GM23338 (cell line): ENCODE measurements around the gene RALY. TPM values are rescaled to one million over a fixed set of nuclear protein-coding genes. Genes with fewer than 3 reads are reported as not detected.

Source experiments
- ATAC-seq: fragments of 200-7000 bp; cut with Tn5 transposase; 3 replicates; pipeline ENCODE4 v1.9.1; 2020
- DNase-seq: peaks from one replicate; pipeline ENCODE4 v3.0.0-alpha.2; 2015; ENCODE audit warnings: low spot score
- H2AFZ ChIP-seq: fragments of 200-600 bp; sonication (generic); 2 replicates; pipeline ENCODE4 v1.8.0; 2016; ENCODE audit warnings: antibody characterized with exemption, mild to moderate bottlenecking, moderate library complexity
- H3F3A ChIP-seq: fragments of 200-600 bp; sonication (generic); replicated peaks from 2 replicates; pipeline ENCODE4 v1.8.0; 2017; ENCODE audit warnings: antibody characterized with exemption, mixed run types, low read depth
- H3K27ac ChIP-seq: fragments of 200-600 bp; sonication (generic); 2 replicates; pipeline ENCODE4 v1.6.1; 2016; ENCODE audit warnings: low read depth
- H3K27me3 ChIP-seq: fragments of 200-600 bp; sonication (generic); 2 replicates; pipeline ENCODE4 v1.8.0; 2016; ENCODE audit warnings: mild to moderate bottlenecking, mixed run types, moderate library complexity; ENCODE audit not compliant: insufficient read depth
- H3K36me3 ChIP-seq: fragments of 200-600 bp; sonication (generic); 2 replicates; pipeline ENCODE4 v1.8.0; 2016; ENCODE audit warnings: mild to moderate bottlenecking; ENCODE audit not compliant: insufficient read depth
- H3K4me1 ChIP-seq: fragments of 200-600 bp; sonication (generic); 2 replicates; pipeline ENCODE4 v1.8.0; 2016; ENCODE audit warnings: mild to moderate bottlenecking, moderate library complexity; ENCODE audit not compliant: insufficient read depth
- H3K4me2 ChIP-seq: fragments of 200-600 bp; sonication (generic); 2 replicates; pipeline ENCODE4 v1.7.1; 2017; ENCODE audit warnings: mixed run types
- H3K4me3 ChIP-seq: fragments of 200-600 bp; sonication (generic); 2 replicates; pipeline ENCODE4 v1.6.1; 2016; ENCODE audit warnings: mixed run types
- H3K79me2 ChIP-seq: fragments of 200-600 bp; sonication (generic); replicated peaks from 2 replicates; pipeline ENCODE4 v1.8.0; 2017; ENCODE audit warnings: mild to moderate bottlenecking; ENCODE audit not compliant: insufficient read depth
- H3K9me2 ChIP-seq: fragments of 200-600 bp; sonication (generic); 2 replicates; pipeline ENCODE4 v1.8.0; 2017; ENCODE audit not compliant: insufficient read depth
- H4K20me1 ChIP-seq: fragments of 200-600 bp; sonication (generic); replicated peaks from 2 replicates; pipeline ENCODE4 v1.8.0; 2017; ENCODE audit warnings: mild to moderate bottlenecking; ENCODE audit not compliant: insufficient read depth
- H3K27ac Mint-ChIP-seq: 2 replicates; pipeline ENCODE4 v1.8.0; 2020; ENCODE audit warnings: inconsistent platforms, mild to moderate bottlenecking, moderate library complexity, mixed read lengths
- H3K27me3 Mint-ChIP-seq: 3 replicates; pipeline ENCODE4 v1.8.0; 2022; ENCODE audit warnings: low read depth, mild to moderate bottlenecking, moderate library complexity, mixed read lengths, inconsistent platforms; ENCODE audit not compliant: insufficient read depth, poor library complexity
- H3K36me3 Mint-ChIP-seq: 3 replicates; pipeline ENCODE4 v1.8.0; 2021; ENCODE audit warnings: low read depth, mild to moderate bottlenecking, inconsistent platforms, moderate library complexity, mixed read lengths
- H3K4me1 Mint-ChIP-seq: 3 replicates; pipeline ENCODE4 v1.8.0; 2020; ENCODE audit warnings: mild to moderate bottlenecking, inconsistent platforms, mixed read lengths
- H3K4me3 Mint-ChIP-seq: 3 replicates; pipeline ENCODE4 v1.8.0; 2021; ENCODE audit warnings: moderate library complexity, mild to moderate bottlenecking, inconsistent platforms, mixed read lengths
- H3K9me3 Mint-ChIP-seq: 3 replicates; pipeline ENCODE4 v1.8.0; 2020; ENCODE audit warnings: moderate library complexity, mild to moderate bottlenecking, inconsistent platforms, mixed read lengths
- CREB1 ChIP-seq: fragments of 250-450 bp; sonication (Bioruptor Pico); IDR thresholded peaks from 2 replicates; pipeline ENCODE4 v1.5.0; 2020; ENCODE audit warnings: low read depth, mild to moderate bottlenecking, moderate library complexity
- CTCF ChIP-seq, 2 experiments: fragments of 200-600 bp in 1 of 2; sonication (generic) in 1 of 2; conservative IDR thresholded peaks; 2 replicates each; pipeline versions ENCODE4 v1.5.1 to v1.6.1; 2016 to 2017; ENCODE audit warnings: antibody characterized with exemption in 2 of 2, low read depth in 2 of 2, mild to moderate bottlenecking in 2 of 2, moderate library complexity in 1 of 2
- EZH2 ChIP-seq: fragments of 200-600 bp; sonication (generic); IDR thresholded peaks from one replicate; pipeline ENCODE4 v1.8.0; 2017; ENCODE audit warnings: antibody characterized with exemption, mild to moderate bottlenecking, low read depth; ENCODE audit not compliant: unreplicated experiment
- EZH2phosphoT487 ChIP-seq: fragments of 200-600 bp; sonication (generic); IDR thresholded peaks from one replicate; pipeline ENCODE4 v1.8.1; 2018; ENCODE audit warnings: antibody characterized with exemption; ENCODE audit not compliant: unreplicated experiment
- NANOG ChIP-seq: IDR thresholded peaks from 2 replicates; pipeline ENCODE4 v1.6.1; 2016; ENCODE audit warnings: antibody characterized with exemption, borderline replicate concordance
- POLR2AphosphoS5 ChIP-seq: IDR thresholded peaks from 2 replicates; pipeline ENCODE4 v1.6.1; 2016; ENCODE audit warnings: antibody characterized with exemption, low read depth
- STAT1 ChIP-seq: IDR thresholded peaks from one replicate; pipeline ENCODE4 v1.6.1; 2016; ENCODE audit warnings: antibody characterized with exemption; ENCODE audit not compliant: unreplicated experiment
- ZNF114 ChIP-seq: fragments of 250-450 bp; sonication (Bioruptor Pico); IDR thresholded peaks from 2 replicates; pipeline ENCODE4 v1.5.0; 2020; ENCODE audit warnings: mild to moderate bottlenecking, moderate library complexity
- ZNF331 ChIP-seq: fragments of 250-450 bp; sonication (Bioruptor Pico); IDR thresholded peaks from 2 replicates; pipeline ENCODE4 v1.5.0; 2020; ENCODE audit warnings: low read depth, mild to moderate bottlenecking, moderate library complexity
- polyA plus RNA-seq: library from polyadenylated mRNA; unstranded; fragments of >200 nt; fragmentation: Nextera tagmentation; extraction: Ambion mirVana; gene quantifications from 2 replicates; pipeline ENCODE4 v1.2.1, GENCODE V29; 2016
- total RNA-seq: library from RNA; depleted of rRNA; stranded (reverse); fragments of >200 nt; shearing (Covaris generic); gene quantifications from 2 replicates; pipeline ENCODE4 v1.2.3, GENCODE V29; 2014
- TF ChIP-seq, protein P1 (sequence below): IDR thresholded peaks from 2 replicates; pipeline ENCODE4 v1.6.1; 2016; ENCODE audit warnings: antibody characterized with exemption
- TF ChIP-seq, protein P2 (sequence below): IDR thresholded peaks from one replicate; pipeline ENCODE4 v1.6.1; 2018; ENCODE audit warnings: antibody characterized with exemption; ENCODE audit not compliant: unreplicated experiment

RALY gene
- total and polyA plus RNA-seq, 2 experiments from 2014 or later: 144 to 167 TPM

DNA sequence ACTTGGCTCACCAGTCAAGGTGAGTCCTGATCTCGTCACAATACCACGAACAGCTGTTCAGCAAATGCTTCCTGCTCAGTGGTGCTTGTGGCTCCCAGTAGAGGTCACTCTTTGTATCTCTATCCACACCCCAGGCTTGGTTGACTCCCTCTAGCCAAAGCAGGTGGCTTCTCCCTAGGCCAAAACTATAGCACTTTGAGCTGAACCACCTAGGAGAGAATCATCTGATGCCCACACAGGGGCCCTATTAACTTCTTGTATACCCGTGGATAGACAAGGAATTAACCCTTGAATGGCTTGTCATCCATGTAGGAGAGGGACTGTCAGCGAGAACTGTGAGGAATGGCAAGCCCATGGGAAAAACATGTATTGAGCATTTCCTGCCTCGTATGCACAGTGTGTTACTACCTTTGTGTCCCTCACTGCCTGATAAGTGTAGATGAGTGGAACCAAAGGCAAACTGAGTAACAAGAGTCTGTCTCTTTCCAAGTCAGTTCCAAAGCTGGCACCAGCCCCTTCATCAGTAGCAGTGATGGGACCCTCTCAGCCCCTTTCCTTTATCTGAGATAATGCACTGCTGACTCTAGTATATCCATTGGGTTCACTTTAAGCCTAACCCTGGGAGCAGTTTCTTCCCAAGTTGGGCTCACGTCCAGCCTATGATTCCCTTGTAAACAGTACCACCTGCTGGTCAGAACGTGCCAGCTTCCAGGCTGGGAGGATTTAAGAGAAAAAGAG, 75.8 kb downstream of the RALY start:
- peaks cover 4% of the 10 kb centered on the region for H3K27me3 Mint-ChIP-seq
- H3K4me3 Mint-ChIP-seq: no peak overlapping the region
- H3K36me3 Mint-ChIP-seq: peaks cover 21% of the 10 kb centered on the region
- Histone ChIP-seq H3K27me3 (no peaks in the 10 kb centered on the region), H3K36me3 (peaks cover 3% of the 10 kb centered on the region; the same call in 1 of the 2 replicates), H3K27ac (peak overlapping the region; percentile 33; the same call in 1 of the 2 replicates), H3K4me1 (peaks cover 21% of the 10 kb centered on the region), H3K79me2 (peaks cover 43% of the 10 kb centered on the region), H3K9me2 (no peaks in the 10 kb centered on the region), H4K20me1 (peaks cover 54% of the 10 kb centered on the region), H3K4me2 (no peak overlapping the region), H2AFZ (no peak overlapping the region), H3K4me3 (no peak overlapping the region), H3F3A (0 out of 2 replicates have a peak, but pooled peaks cover 4% of the 10 kb centered on the region)
- no peaks in the 10 kb centered on the region for H3K9me3 Mint-ChIP-seq
- ATAC-seq: peak; percentile 87
- DNase-seq: peak; percentile 94
- no peak overlapping the region for H3K27ac Mint-ChIP-seq
- no peak for TF ChIP-seq ZNF114 (CRISPR knock-in tag)
- TF ChIP-seq, protein P1, sequence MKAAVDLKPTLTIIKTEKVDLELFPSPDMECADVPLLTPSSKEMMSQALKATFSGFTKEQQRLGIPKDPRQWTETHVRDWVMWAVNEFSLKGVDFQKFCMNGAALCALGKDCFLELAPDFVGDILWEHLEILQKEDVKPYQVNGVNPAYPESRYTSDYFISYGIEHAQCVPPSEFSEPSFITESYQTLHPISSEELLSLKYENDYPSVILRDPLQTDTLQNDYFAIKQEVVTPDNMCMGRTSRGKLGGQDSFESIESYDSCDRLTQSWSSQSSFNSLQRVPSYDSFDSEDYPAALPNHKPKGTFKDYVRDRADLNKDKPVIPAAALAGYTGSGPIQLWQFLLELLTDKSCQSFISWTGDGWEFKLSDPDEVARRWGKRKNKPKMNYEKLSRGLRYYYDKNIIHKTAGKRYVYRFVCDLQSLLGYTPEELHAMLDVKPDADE: no peak
- TF ChIP-seq ZNF331 (CRISPR knock-in tag): no peak
- TF ChIP-seq EZH2phosphoT487: no peak
- TF ChIP-seq CTCF (conservative IDR thresholded peaks at IDR 0.05; ENCODE audit: low read depth in 2 of 2): peak; percentile 93 to 99
- H3K4me1 Mint-ChIP-seq: peaks cover 37% of the 10 kb centered on the region

GRCh38 chr20:34070079-34070439, 76.3 kb downstream of the RALY start:
- peaks cover 54% of the 10 kb centered on the region for H4K20me1 ChIP-seq
- Mint-ChIP-seq H3K27me3 (peaks cover 4% of the 10 kb centered on the region), H3K27ac (no peak overlapping the region)
- TF ChIP-seq NANOG (no peak), EZH2 (no peak), CREB1 (CRISPR knock-in tag) (no peak), POLR2AphosphoS5 (no peak), EZH2phosphoT487 (no peak), STAT1 (no peak), CTCF (conservative IDR thresholded peaks at IDR 0.05; ENCODE audit: low read depth in 2 of 2) (no peak)
- TF ChIP-seq, protein P2, sequence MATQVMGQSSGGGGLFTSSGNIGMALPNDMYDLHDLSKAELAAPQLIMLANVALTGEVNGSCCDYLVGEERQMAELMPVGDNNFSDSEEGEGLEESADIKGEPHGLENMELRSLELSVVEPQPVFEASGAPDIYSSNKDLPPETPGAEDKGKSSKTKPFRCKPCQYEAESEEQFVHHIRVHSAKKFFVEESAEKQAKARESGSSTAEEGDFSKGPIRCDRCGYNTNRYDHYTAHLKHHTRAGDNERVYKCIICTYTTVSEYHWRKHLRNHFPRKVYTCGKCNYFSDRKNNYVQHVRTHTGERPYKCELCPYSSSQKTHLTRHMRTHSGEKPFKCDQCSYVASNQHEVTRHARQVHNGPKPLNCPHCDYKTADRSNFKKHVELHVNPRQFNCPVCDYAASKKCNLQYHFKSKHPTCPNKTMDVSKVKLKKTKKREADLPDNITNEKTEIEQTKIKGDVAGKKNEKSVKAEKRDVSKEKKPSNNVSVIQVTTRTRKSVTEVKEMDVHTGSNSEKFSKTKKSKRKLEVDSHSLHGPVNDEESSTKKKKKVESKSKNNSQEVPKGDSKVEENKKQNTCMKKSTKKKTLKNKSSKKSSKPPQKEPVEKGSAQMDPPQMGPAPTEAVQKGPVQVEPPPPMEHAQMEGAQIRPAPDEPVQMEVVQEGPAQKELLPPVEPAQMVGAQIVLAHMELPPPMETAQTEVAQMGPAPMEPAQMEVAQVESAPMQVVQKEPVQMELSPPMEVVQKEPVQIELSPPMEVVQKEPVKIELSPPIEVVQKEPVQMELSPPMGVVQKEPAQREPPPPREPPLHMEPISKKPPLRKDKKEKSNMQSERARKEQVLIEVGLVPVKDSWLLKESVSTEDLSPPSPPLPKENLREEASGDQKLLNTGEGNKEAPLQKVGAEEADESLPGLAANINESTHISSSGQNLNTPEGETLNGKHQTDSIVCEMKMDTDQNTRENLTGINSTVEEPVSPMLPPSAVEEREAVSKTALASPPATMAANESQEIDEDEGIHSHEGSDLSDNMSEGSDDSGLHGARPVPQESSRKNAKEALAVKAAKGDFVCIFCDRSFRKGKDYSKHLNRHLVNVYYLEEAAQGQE: no peak

More at GRCh38 chr20:34070079-34070439, 76.3 kb downstream of the RALY start:
- Histone ChIP-seq H3K4me1 (peaks cover 21% of the 10 kb centered on the region), H3K27ac (no peak overlapping the region), H3K79me2 (peaks cover 42% of the 10 kb centered on the region), H3K4me2 (no peak overlapping the region), H3F3A (0 out of 2 replicates have a peak, but pooled peaks cover 4% of the 10 kb centered on the region), H3K9me2 (no peaks in the 10 kb centered on the region), H2AFZ (no peak overlapping the region), H3K4me3 (no peak overlapping the region), H3K36me3 (peaks cover 3% of the 10 kb centered on the region; the same call in 1 of the 2 replicates), H3K27me3 (no peaks in the 10 kb centered on the region)
- H3K4me1 Mint-ChIP-seq: peaks cover 37% of the 10 kb centered on the region
- DNase-seq (no peak), ATAC-seq (no peak)
- H3K9me3 Mint-ChIP-seq: no peaks in the 10 kb centered on the region
- no peak overlapping the region for H3K4me3 Mint-ChIP-seq
- H3K36me3 Mint-ChIP-seq: peaks cover 17% of the 10 kb centered on the region; the same call in 2 of the 3 replicates
